PC-3 (cell line): ENCODE measurements around the gene SLC43A1. TPM values are rescaled to one million over a fixed set of nuclear protein-coding genes. Genes with fewer than 3 reads are reported as not detected.

Experiments
- ATAC-seq: fragments of 200-7000 bp; cut with Tn5 transposase; 2 replicates; pipeline ENCODE4 v1.9.1; 2020; ENCODE audit warnings: mild to moderate bottlenecking, moderate library complexity
- BruUV-seq: library from RNA; stranded (reverse); fragments of 400-500 nt; replicated peaks from 2 replicates; lab custom pipeline; 2021; lab: Mats Ljungman, UMichigan
- CTCF ChIA-PET: fragments of 300-600 bp; sonication (Branson Sonifier 250); formaldehyde crosslinking; loops from one replicate; lab custom pipeline; 2022; ENCODE audit warnings: antibody characterized with exemption; lab: Charles Lee
- POLR2A ChIA-PET: fragments of 300-600 bp; sonication (Branson Sonifier 250); formaldehyde crosslinking; loops from one replicate; lab custom pipeline; 2022; ENCODE audit warnings: antibody characterized with exemption; ENCODE audit not compliant: unreplicated experiment; lab: Charles Lee
- DNase-seq: peaks from one replicate; pipeline ENCODE4 v3.0.0-alpha.2; 2015
- H2AFZ ChIP-seq: fragments of 300-600 bp; sonication (generic); 2 replicates; pipeline ENCODE4 v1.6.0; 2016; ENCODE audit warnings: antibody characterized with exemption, low read length
- H3F3A ChIP-seq: fragments of 300-600 bp; sonication (generic); one replicate; pipeline ENCODE4 v1.6.0; 2017; ENCODE audit warnings: antibody characterized with exemption, low read length, control low read depth, mild to moderate bottlenecking; ENCODE audit not compliant: unreplicated experiment
- H3K27ac ChIP-seq: fragments of 300-600 bp; sonication (generic); 2 replicates; pipeline ENCODE4 v1.5.1; 2016; ENCODE audit warnings: mild to moderate bottlenecking, low read length
- H3K27me3 ChIP-seq: fragments of 300-600 bp; sonication (generic); 2 replicates; pipeline ENCODE4 v1.6.1; 2016; ENCODE audit warnings: low read length, mixed read lengths
- H3K36me3 ChIP-seq: fragments of 300-600 bp; sonication (generic); 2 replicates; pipeline ENCODE4 v1.6.1; 2016; ENCODE audit warnings: low read depth, mixed run types, low read length, mixed read lengths
- H3K4me1 ChIP-seq: fragments of 300-600 bp; sonication (generic); 2 replicates; pipeline ENCODE4 v1.5.1; 2016; ENCODE audit warnings: low read length; ENCODE audit not compliant: insufficient read depth
- H3K4me2 ChIP-seq: fragments of 300-600 bp; sonication (generic); 2 replicates; pipeline ENCODE4 v1.6.0; 2016; ENCODE audit warnings: low read length
- H3K4me3 ChIP-seq: fragments of 300-600 bp; sonication (generic); 2 replicates; pipeline ENCODE4 v1.5.1; 2016; ENCODE audit warnings: mild to moderate bottlenecking, low read length, mixed read lengths
- H3K79me2 ChIP-seq: fragments of 300-600 bp; sonication (generic); 2 replicates; pipeline ENCODE4 v1.6.1; 2017; ENCODE audit warnings: low read length, mixed read lengths
- H3K9ac ChIP-seq: fragments of 300-600 bp; sonication (generic); 2 replicates; pipeline ENCODE4 v1.6.0; 2016; ENCODE audit warnings: mild to moderate bottlenecking, low read length
- H3K9me2 ChIP-seq: fragments of 300-600 bp; sonication (generic); replicated peaks from 2 replicates; pipeline ENCODE4 v1.6.1; 2016; ENCODE audit warnings: mixed run types, low read length, mixed read lengths
- H3K9me3 ChIP-seq: fragments of 300-600 bp; sonication (generic); 2 replicates; pipeline ENCODE4 v1.6.1; 2016; ENCODE audit warnings: low read length, mixed read lengths
- H4K20me1 ChIP-seq: fragments of 300-600 bp; sonication (generic); 2 replicates; pipeline ENCODE4 v1.6.1; 2016; ENCODE audit warnings: low read length, mixed read lengths
- CTCF ChIP-seq: fragments of 300-600 bp; sonication (generic); conservative IDR thresholded peaks from 2 replicates; pipeline ENCODE4 v1.5.1; 2017; ENCODE audit warnings: antibody characterized with exemption, low read depth, mild to moderate bottlenecking, low read length
- EZH2 ChIP-seq: fragments of 300-600 bp; sonication (generic); IDR thresholded peaks from one replicate; pipeline ENCODE4 v1.6.1; 2017; ENCODE audit warnings: antibody characterized with exemption, mild to moderate bottlenecking, low read length; ENCODE audit not compliant: unreplicated experiment
- EZH2phosphoT487 ChIP-seq: fragments of 300-600 bp; sonication (generic); IDR thresholded peaks from 2 replicates; pipeline ENCODE4 v1.6.1; 2018; ENCODE audit warnings: mild to moderate bottlenecking, antibody characterized with exemption, low read length, borderline replicate concordance
- intact Hi-C: fragments of 100-400 bp; cut with micrococcal nuclease; formaldehyde crosslinking; loops from 2 replicates; pipeline ENCODE4 v1.9.0; 2023
- total RNA-seq: library from RNA; depleted of rRNA; stranded (reverse); fragments of >200 nt; gene quantifications from 2 replicates; pipeline ENCODE4 v1.2.3, GENCODE V29; 2014

Gene SLC43A1
- total RNA-seq, 1 experiment from 2014 or later = 12.4 TPM

- Histone ChIP-seq H3K9ac (no peak overlapping the region), H3K79me2 (no peaks in the 10 kb centered on the region), H3K27ac (no peak overlapping the region), H3F3A (no peaks in the 10 kb centered on the region), H4K20me1 (no peaks in the 10 kb centered on the region), H3K4me2 (no peak overlapping the region), H3K9me2 (no peaks in the 10 kb centered on the region), H2AFZ (no peak overlapping the region), H3K4me1 (no peaks in the 10 kb centered on the region), H3K36me3 (no peaks in the 10 kb centered on the region), H3K9me3 (no peaks in the 10 kb centered on the region), H3K4me3 (no peak overlapping the region), H3K27me3 (no peaks in the 10 kb centered on the region)
- DNase-seq = no peak
- POLR2A ChIA-PET = no interaction called here
- CTCF ChIA-PET = no interaction called here
- no peak for ATAC-seq
- TF ChIP-seq EZH2 (no peak), EZH2phosphoT487 (no peak), CTCF (no peak)
- no TSS peak for BruUV-seq
- intact Hi-C loops = no loop called here
These were observed 6.9 kb downstream of the SLC43A1 start for GRCh38 chr11:57508341-57509170.

GRCh38 chr11:57506522-57506921 is 9.0 kb downstream of the SLC43A1 start:
- no peaks in the 10 kb centered on the region for H3K79me2 ChIP-seq
- H3K9me2 ChIP-seq = no peaks in the 10 kb centered on the region
- no peak for ATAC-seq
- no peaks in the 10 kb centered on the region for H4K20me1 ChIP-seq
- no peaks in the 10 kb centered on the region for H3F3A ChIP-seq
- TF ChIP-seq EZH2 (no peak), EZH2phosphoT487 (no peak)
- ChIA-PET CTCF (no interaction called here), POLR2A (no interaction called here)
- H3K27me3 ChIP-seq = no peaks in the 10 kb centered on the region
- no TSS peak for BruUV-seq
- H2AFZ ChIP-seq = no peak overlapping the region
- no peak overlapping the region for H3K4me2 ChIP-seq
- no peak for DNase-seq
- H3K9ac ChIP-seq = no peak overlapping the region
- intact Hi-C loops = no loop called here
- no peak overlapping the region for H3K27ac ChIP-seq
- no peaks in the 10 kb centered on the region for H3K36me3 ChIP-seq
- no peak overlapping the region for H3K4me3 ChIP-seq
- peaks cover 9% of the 10 kb centered on the region; the same call in 1 of the 2 replicates for H3K4me1 ChIP-seq
- H3K9me3 ChIP-seq = no peaks in the 10 kb centered on the region

- H3K79me2 ChIP-seq = no peaks in the 10 kb centered on the region
- ChIA-PET CTCF (interaction anchor here (0.7 kb wide), 1 partner anchor 155 kb away, joined by 3 read pairs; no protein-coding TSS in a partner anchor), POLR2A (no interaction called here)
- no peak overlapping the region for H3K4me2 ChIP-seq
- H3K27ac ChIP-seq = no peak overlapping the region
- intact Hi-C loops = no loop called here
- H3K9ac ChIP-seq = no peak overlapping the region
- H3F3A ChIP-seq = no peaks in the 10 kb centered on the region
- no peak overlapping the region for H2AFZ ChIP-seq
- H3K4me1 ChIP-seq = peaks cover 9% of the 10 kb centered on the region; the same call in 1 of the 2 replicates
- no TSS peak for BruUV-seq
- TF ChIP-seq EZH2 (no peak), EZH2phosphoT487 (no peak), CTCF (no peak)
- ATAC-seq (no peak), DNase-seq (no peak)
- no peak overlapping the region for H3K4me3 ChIP-seq
- H3K27me3 ChIP-seq = no peaks in the 10 kb centered on the region
- no peaks in the 10 kb centered on the region for H3K9me3 ChIP-seq
- H3K9me2 ChIP-seq = no peaks in the 10 kb centered on the region
- no peaks in the 10 kb centered on the region for H4K20me1 ChIP-seq
- H3K36me3 ChIP-seq = no peaks in the 10 kb centered on the region
These were observed 11.0 kb downstream of the SLC43A1 start for GRCh38 chr11:57504511-57504910.
